GM21390 (cell line): ENCODE measurements around the gene TTLL5.

ENCODE experiments used
- ATAC-seq: cut with Tn5 transposase; IDR thresholded peaks from one replicate; pipeline ENCODE4 v1.9.1; 2021; ENCODE audit not compliant: unreplicated experiment

TTLL5 gene

GRCh38 chr14:75860561-75861160 is 199.6 kb downstream of the TTLL5 start:
- no peak for ATAC-seq

- ATAC-seq: no peak
Measured at GRCh38 chr14:75861161-75861621, 200.1 kb downstream of the TTLL5 start.

- no peak for ATAC-seq
Measured at GRCh38 chr14:75863221-75863620, 202.2 kb downstream of the TTLL5 start.

- ATAC-seq: no peak
Measured at GRCh38 chr14:75864352-75864751, 203.3 kb downstream of the TTLL5 start.

- no peak for ATAC-seq
Measured at GRCh38 chr14:75865531-75865930, 204.5 kb downstream of the TTLL5 start.

GRCh38 chr14:75866970-75867369 is 205.9 kb downstream of the TTLL5 start:
- ATAC-seq: no peak

- no peak for ATAC-seq
Measured at GRCh38 chr14:75871181-75871880, 210.3 kb downstream of the TTLL5 start.

- ATAC-seq: peak; percentile 96
Measured at GRCh38 chr14:75875958-75876357, 214.9 kb downstream of the TTLL5 start.

- no peak for ATAC-seq
Measured at GRCh38 chr14:75876530-75876929, 215.5 kb downstream of the TTLL5 start.

GRCh38 chr14:75877292-75877691 is 216.2 kb downstream of the TTLL5 start:
- ATAC-seq: no peak

- no peak for ATAC-seq
Measured at GRCh38 chr14:75877884-75878283, 216.8 kb downstream of the TTLL5 start.

- ATAC-seq: no peak
Measured at GRCh38 chr14:75879031-75879430, 218.0 kb downstream of the TTLL5 start.

GRCh38 chr14:75880512-75880911 is 219.5 kb downstream of the TTLL5 start:
- no peak for ATAC-seq

GRCh38 chr14:75881994-75882393 is 220.9 kb downstream of the TTLL5 start:
- ATAC-seq: no peak

- ATAC-seq: no peak
Measured at GRCh38 chr14:75884198-75884611, 223.2 kb downstream of the TTLL5 start.

- ATAC-seq: no peak
Measured at GRCh38 chr14:75885829-75886228, 224.8 kb downstream of the TTLL5 start.

GRCh38 chr14:75886636-75887348 is 225.7 kb downstream of the TTLL5 start:
- ATAC-seq: no peak

GRCh38 chr14:75888945-75889344 is 227.9 kb downstream of the TTLL5 start:
- ATAC-seq: no peak

- no peak for ATAC-seq
Measured at GRCh38 chr14:75896341-75896740, 235.3 kb downstream of the TTLL5 start.

- ATAC-seq: no peak
Measured at GRCh38 chr14:75904311-75904710, 243.3 kb downstream of the TTLL5 start.

- no peak for ATAC-seq
Measured at GRCh38 chr14:75905147-75905904, 244.3 kb downstream of the TTLL5 start.
